Suppressor macrophage treated with lipopolysaccharide for 1 hour (primary cell): ENCODE data around the gene KCNK16.

Experiments
- DNase-seq, 3 donors: peaks; one replicate each; pipeline ENCODE4 v3.0.0-alpha.2; 2020 to 2022

The KCNK16 gene

GRCh38 chr6:39322306-39322850 is at the start of gene KCNK16:
KCNK16 (minus strand) TSS chr6:39322702; CDS start chr6:39322540, 162 bp downstream.
- DNase-seq, result no peak

- DNase-seq, result no peak
Measured at GRCh38 chr6:39370390-39370789, 47.9 kb upstream of the KCNK16 start.

- DNase-seq, result no peak
Measured at GRCh38 chr6:39369987-39370386, 47.5 kb upstream of the KCNK16 start.

- DNase-seq, result no peak
Measured at GRCh38 chr6:39367700-39368099, 45.2 kb upstream of the KCNK16 start.

- no peak for DNase-seq
Measured at GRCh38 chr6:39366931-39367618, 44.6 kb upstream of the KCNK16 start.

GRCh38 chr6:39365281-39366074 is 43.0 kb upstream of the KCNK16 start:
- peak; percentile 33 to 44 (median 43) for DNase-seq

GRCh38 chr6:39363280-39363679 is 40.8 kb upstream of the KCNK16 start:
- DNase-seq, result no peak

- no peak for DNase-seq
Measured at GRCh38 chr6:39362487-39362865, 40.0 kb upstream of the KCNK16 start.

- peak; percentile 70 to 83 (median 82) for DNase-seq
Measured at GRCh38 chr6:39361657-39362486, 39.4 kb upstream of the KCNK16 start.

GRCh38 chr6:39360378-39360777 is 37.9 kb upstream of the KCNK16 start:
- DNase-seq, result no peak

- DNase-seq, result peak in 1 of 3 donors; percentile 26
Measured at GRCh38 chr6:39357998-39358686, 35.6 kb upstream of the KCNK16 start.

GRCh38 chr6:39353698-39354315 is 31.3 kb upstream of the KCNK16 start:
- DNase-seq, result no peak

- DNase-seq, result no peak
Measured at GRCh38 chr6:39350723-39351505, 28.4 kb upstream of the KCNK16 start.

GRCh38 chr6:39348740-39349139 is 26.2 kb upstream of the KCNK16 start:
- no peak for DNase-seq

GRCh38 chr6:39347906-39348585 is 25.5 kb upstream of the KCNK16 start:
- peak; percentile 69 to 80 (median 79) for DNase-seq

GRCh38 chr6:39347206-39347605 is 24.7 kb upstream of the KCNK16 start:
- DNase-seq, result no peak

GRCh38 chr6:39344821-39345280 is 22.3 kb upstream of the KCNK16 start:
- DNase-seq, result no peak

GRCh38 chr6:39343396-39343870 is 20.9 kb upstream of the KCNK16 start:
- DNase-seq, result no peak

GRCh38 chr6:39342692-39343395 is 20.3 kb upstream of the KCNK16 start:
- peak; percentile 32 to 42 (median 34) for DNase-seq
